ENCODE results near the gene DBF4.

GRCh38 chr7:87850836-87851593 lies 25.3 kb upstream of the DBF4 start:
- no peak for TF ChIP-seq HCFC1 (IDR thresholded peaks at IDR 0.05; ENCODE audit: low read depth, low read length)
- TF ChIP-seq POLR2A (conservative IDR thresholded peaks at IDR 0.05): no peak
- TF ChIP-seq EHMT2 (IDR thresholded peaks at IDR 0.05): no peak
- TF ChIP-seq, protein P1, sequence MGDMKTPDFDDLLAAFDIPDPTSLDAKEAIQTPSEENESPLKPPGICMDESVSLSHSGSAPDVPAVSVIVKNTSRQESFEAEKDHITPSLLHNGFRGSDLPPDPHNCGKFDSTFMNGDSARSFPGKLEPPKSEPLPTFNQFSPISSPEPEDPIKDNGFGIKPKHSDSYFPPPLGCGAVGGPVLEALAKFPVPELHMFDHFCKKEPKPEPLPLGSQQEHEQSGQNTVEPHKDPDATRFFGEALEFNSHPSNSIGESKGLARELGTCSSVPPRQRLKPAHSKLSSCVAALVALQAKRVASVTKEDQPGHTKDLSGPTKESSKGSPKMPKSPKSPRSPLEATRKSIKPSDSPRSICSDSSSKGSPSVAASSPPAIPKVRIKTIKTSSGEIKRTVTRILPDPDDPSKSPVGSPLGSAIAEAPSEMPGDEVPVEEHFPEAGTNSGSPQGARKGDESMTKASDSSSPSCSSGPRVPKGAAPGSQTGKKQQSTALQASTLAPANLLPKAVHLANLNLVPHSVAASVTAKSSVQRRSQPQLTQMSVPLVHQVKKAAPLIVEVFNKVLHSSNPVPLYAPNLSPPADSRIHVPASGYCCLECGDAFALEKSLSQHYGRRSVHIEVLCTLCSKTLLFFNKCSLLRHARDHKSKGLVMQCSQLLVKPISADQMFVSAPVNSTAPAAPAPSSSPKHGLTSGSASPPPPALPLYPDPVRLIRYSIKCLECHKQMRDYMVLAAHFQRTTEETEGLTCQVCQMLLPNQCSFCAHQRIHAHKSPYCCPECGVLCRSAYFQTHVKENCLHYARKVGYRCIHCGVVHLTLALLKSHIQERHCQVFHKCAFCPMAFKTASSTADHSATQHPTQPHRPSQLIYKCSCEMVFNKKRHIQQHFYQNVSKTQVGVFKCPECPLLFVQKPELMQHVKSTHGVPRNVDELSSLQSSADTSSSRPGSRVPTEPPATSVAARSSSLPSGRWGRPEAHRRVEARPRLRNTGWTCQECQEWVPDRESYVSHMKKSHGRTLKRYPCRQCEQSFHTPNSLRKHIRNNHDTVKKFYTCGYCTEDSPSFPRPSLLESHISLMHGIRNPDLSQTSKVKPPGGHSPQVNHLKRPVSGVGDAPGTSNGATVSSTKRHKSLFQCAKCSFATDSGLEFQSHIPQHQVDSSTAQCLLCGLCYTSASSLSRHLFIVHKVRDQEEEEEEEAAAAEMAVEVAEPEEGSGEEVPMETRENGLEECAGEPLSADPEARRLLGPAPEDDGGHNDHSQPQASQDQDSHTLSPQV (IDR thresholded peaks at IDR 0.05): no peak

Data from K562 (cell line).